ENCODE data around the gene ZSCAN20.

ZSCAN20 gene

GRCh38 chr1:33429332-33429731 is 43.1 kb upstream of the ZSCAN20 start:
- Histone ChIP-seq H3K36me3 (ENCODE audit: control insufficient read depth, low read length) (no peaks in the 10 kb centered on the region), H3F3A (ENCODE audit: control insufficient read depth, insufficient read depth) (0 out of 2 replicates have a peak, but pooled peaks cover 3% of the 10 kb centered on the region), H3K27me3 (ENCODE audit: control insufficient read depth, low read length) (peaks cover 31% of the 10 kb centered on the region), H3K4me3 (ENCODE audit: low read length) (no peak overlapping the region), H3K79me2 (ENCODE audit: control insufficient read depth, low read length) (no peaks in the 10 kb centered on the region), H3K9me3 (ENCODE audit: control insufficient read depth, insufficient read depth, low read length) (no peaks in the 10 kb centered on the region), H3K4me2 (ENCODE audit: low read length) (no peak overlapping the region), H3K27ac (ENCODE audit: low read depth, low read length) (no peak overlapping the region), H3K9me2 (replicated peaks; ENCODE audit: control insufficient read depth, low read length) (no peaks in the 10 kb centered on the region), H4K20me1 (ENCODE audit: control insufficient read depth, insufficient read depth, low read depth, low read length) (no peaks in the 10 kb centered on the region), H3K4me1 (ENCODE audit: control insufficient read depth, low read length) (peaks cover 4% of the 10 kb centered on the region)
- TF ChIP-seq EZH2phosphoT487 (IDR thresholded peaks at IDR 0.05; ENCODE audit: borderline replicate concordance, low read length) (no peak), CTCF (IDR thresholded peaks at IDR 0.05; ENCODE audit: low read depth, low read length, poor library complexity, severe bottlenecking) (no peak)

- H3K9me2 ChIP-seq (replicated peaks; ENCODE audit: control insufficient read depth, low read length): no peaks in the 10 kb centered on the region
- no peaks in the 10 kb centered on the region for H3K36me3 ChIP-seq (ENCODE audit: control insufficient read depth, low read length)
- TF ChIP-seq CTCF (IDR thresholded peaks at IDR 0.05; ENCODE audit: low read depth, low read length, poor library complexity, severe bottlenecking) (no peak), EZH2phosphoT487 (IDR thresholded peaks at IDR 0.05; ENCODE audit: borderline replicate concordance, low read length) (no peak)
- H3K4me1 ChIP-seq (ENCODE audit: control insufficient read depth, low read length): peaks cover 4% of the 10 kb centered on the region
- H3K79me2 ChIP-seq (ENCODE audit: control insufficient read depth, low read length): no peaks in the 10 kb centered on the region
- H3K4me2 ChIP-seq (ENCODE audit: low read length): peak overlapping the region; percentile 41; the same call in 1 of the 2 replicates
- no peak overlapping the region for H3K27ac ChIP-seq (ENCODE audit: low read depth, low read length)
- H3K27me3 ChIP-seq (ENCODE audit: control insufficient read depth, low read length): peaks cover 31% of the 10 kb centered on the region
- H3F3A ChIP-seq (ENCODE audit: control insufficient read depth, insufficient read depth): 0 out of 2 replicates have a peak, but pooled peaks cover 3% of the 10 kb centered on the region
- H3K9me3 ChIP-seq (ENCODE audit: control insufficient read depth, insufficient read depth, low read length): no peaks in the 10 kb centered on the region
- peak overlapping the region; percentile 46 for H3K4me3 ChIP-seq (ENCODE audit: low read length)
- no peaks in the 10 kb centered on the region for H4K20me1 ChIP-seq (ENCODE audit: control insufficient read depth, insufficient read depth, low read depth, low read length)
These were observed 42.4 kb upstream of the ZSCAN20 start for GRCh38 chr1:33429856-33430691.

GRCh38 chr1:33430692-33431593 is 41.5 kb upstream of the ZSCAN20 start, which contains the start of gene PHC2:
PHC2 (minus strand) TSS chr1:33431095; CDS start chr1:33375539, 55,556 bp downstream.
- H3K36me3 ChIP-seq (ENCODE audit: control insufficient read depth, low read length): no peaks in the 10 kb centered on the region
- H4K20me1 ChIP-seq (ENCODE audit: control insufficient read depth, insufficient read depth, low read depth, low read length): no peaks in the 10 kb centered on the region
- H3K4me2 ChIP-seq (ENCODE audit: low read length): peak within 1 kb of the TSS; percentile 41; the same call in 1 of the 2 replicates
- TF ChIP-seq CTCF (IDR thresholded peaks at IDR 0.05; ENCODE audit: low read depth, low read length, poor library complexity, severe bottlenecking): no peak
- no peak for TF ChIP-seq EZH2phosphoT487 (IDR thresholded peaks at IDR 0.05; ENCODE audit: borderline replicate concordance, low read length)
- no peak within 1 kb of the TSS for H3K27ac ChIP-seq (ENCODE audit: low read depth, low read length)
- 0 out of 2 replicates have a peak, but pooled peaks cover 3% of the 10 kb centered on the region for H3F3A ChIP-seq (ENCODE audit: control insufficient read depth, insufficient read depth)
- no peaks in the 10 kb centered on the region for H3K9me3 ChIP-seq (ENCODE audit: control insufficient read depth, insufficient read depth, low read length)
- H3K27me3 ChIP-seq (ENCODE audit: control insufficient read depth, low read length): peaks cover 29% of the 10 kb centered on the region
- H3K4me1 ChIP-seq (ENCODE audit: control insufficient read depth, low read length): peaks cover 4% of the 10 kb centered on the region
- H3K79me2 ChIP-seq (ENCODE audit: control insufficient read depth, low read length): no peaks in the 10 kb centered on the region
- H3K4me3 ChIP-seq (ENCODE audit: low read length): peak within 1 kb of the TSS; percentile 46
- H3K9me2 ChIP-seq (replicated peaks; ENCODE audit: control insufficient read depth, low read length): no peaks in the 10 kb centered on the region
